GM12865 (cell line): ENCODE results near the gene ALDH3B1.

Source experiments
- DNase-seq: peaks from one replicate; pipeline ENCODE4 v3.0.0; 2010; ENCODE audit warnings: low read depth
- H3K4me3 ChIP-seq: 2 replicates; pipeline ENCODE4 v1.5.1; 2011; ENCODE audit warnings: mild to moderate bottlenecking, low read depth, low read length, control low read depth
- CTCF ChIP-seq: IDR thresholded peaks from 2 replicates; pipeline ENCODE4 v1.5.1; 2011; ENCODE audit warnings: low read length, control low read depth, low read depth, inconsistent platforms; ENCODE audit not compliant: insufficient read depth; ENCODE audit errors: missing control alignments

ALDH3B1 gene

GRCh38 chr11:68066742-68067141 is 56.6 kb downstream of the ALDH3B1 start:
- no peak for TF ChIP-seq CTCF
- H3K4me3 ChIP-seq, result no peak overlapping the region
- DNase-seq, result no peak

GRCh38 chr11:68067991-68068390 is 57.9 kb downstream of the ALDH3B1 start:
- no peak overlapping the region for H3K4me3 ChIP-seq
- DNase-seq, result no peak
- no peak for TF ChIP-seq CTCF

- H3K4me3 ChIP-seq, result no peak overlapping the region
- no peak for DNase-seq
- TF ChIP-seq CTCF, result no peak
These were observed 61.3 kb downstream of the ALDH3B1 start for GRCh38 chr11:68071281-68072048.

- no peak overlapping the region for H3K4me3 ChIP-seq
- TF ChIP-seq CTCF, result no peak
- DNase-seq, result no peak
These were observed 64.6 kb downstream of the ALDH3B1 start for GRCh38 chr11:68074584-68075352.

GRCh38 chr11:68076371-68077042 is 66.4 kb downstream of the ALDH3B1 start:
- no peak for TF ChIP-seq CTCF
- DNase-seq, result peak; percentile 11

GRCh38 chr11:68077617-68078582 is 67.8 kb downstream of the ALDH3B1 start:
- peak; percentile 61 for DNase-seq
- no peak for TF ChIP-seq CTCF
- no peak overlapping the region for H3K4me3 ChIP-seq

More at GRCh38 chr11:68076371-68077042, 66.4 kb downstream of the ALDH3B1 start:
- H3K4me3 ChIP-seq, result no peak overlapping the region
